ENCODE results near the gene POLQ.

DNA sequence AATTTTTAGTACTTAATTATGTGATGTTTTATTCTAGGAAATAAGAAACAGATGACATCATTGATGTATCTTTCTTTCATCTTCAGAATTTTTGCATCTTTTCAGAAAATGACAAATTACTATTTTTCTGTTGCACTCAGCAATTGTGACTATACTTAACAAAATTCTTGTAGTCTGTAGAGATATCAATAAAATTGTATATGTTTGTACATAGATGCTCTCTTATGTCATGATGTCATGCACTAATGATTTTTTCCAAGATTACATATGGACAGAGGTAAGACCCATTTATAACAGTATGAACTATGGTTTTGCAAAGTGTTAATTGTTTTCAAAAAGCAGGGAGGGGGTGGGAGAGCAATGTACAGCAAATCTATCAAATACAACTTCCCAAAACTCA is 121.2 kb downstream of the POLQ start:
- TF ChIP-seq, protein P1, sequence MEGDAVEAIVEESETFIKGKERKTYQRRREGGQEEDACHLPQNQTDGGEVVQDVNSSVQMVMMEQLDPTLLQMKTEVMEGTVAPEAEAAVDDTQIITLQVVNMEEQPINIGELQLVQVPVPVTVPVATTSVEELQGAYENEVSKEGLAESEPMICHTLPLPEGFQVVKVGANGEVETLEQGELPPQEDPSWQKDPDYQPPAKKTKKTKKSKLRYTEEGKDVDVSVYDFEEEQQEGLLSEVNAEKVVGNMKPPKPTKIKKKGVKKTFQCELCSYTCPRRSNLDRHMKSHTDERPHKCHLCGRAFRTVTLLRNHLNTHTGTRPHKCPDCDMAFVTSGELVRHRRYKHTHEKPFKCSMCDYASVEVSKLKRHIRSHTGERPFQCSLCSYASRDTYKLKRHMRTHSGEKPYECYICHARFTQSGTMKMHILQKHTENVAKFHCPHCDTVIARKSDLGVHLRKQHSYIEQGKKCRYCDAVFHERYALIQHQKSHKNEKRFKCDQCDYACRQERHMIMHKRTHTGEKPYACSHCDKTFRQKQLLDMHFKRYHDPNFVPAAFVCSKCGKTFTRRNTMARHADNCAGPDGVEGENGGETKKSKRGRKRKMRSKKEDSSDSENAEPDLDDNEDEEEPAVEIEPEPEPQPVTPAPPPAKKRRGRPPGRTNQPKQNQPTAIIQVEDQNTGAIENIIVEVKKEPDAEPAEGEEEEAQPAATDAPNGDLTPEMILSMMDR (IDR thresholded peaks at IDR 0.05): no peak
- TF ChIP-seq POLR2AphosphoS5 (IDR thresholded peaks at IDR 0.05) (no peak), POLR2A (IDR thresholded peaks at IDR 0.05) (no peak), EP300 (IDR thresholded peaks at IDR 0.05) (no peak)
